GM23338 (cell line): ENCODE results near the gene FIP1L1. TPM values are rescaled to one million over a fixed set of nuclear protein-coding genes. Genes with fewer than 3 reads are reported as not detected.

Source experiments
- ATAC-seq: fragments of 200-7000 bp; cut with Tn5 transposase; 3 replicates; pipeline ENCODE4 v1.9.1; 2020
- DNase-seq: peaks from one replicate; pipeline ENCODE4 v3.0.0-alpha.2; 2015; ENCODE audit warnings: low spot score
- H2AFZ ChIP-seq: fragments of 200-600 bp; sonication (generic); 2 replicates; pipeline ENCODE4 v1.8.0; 2016; ENCODE audit warnings: antibody characterized with exemption, mild to moderate bottlenecking, moderate library complexity
- H3F3A ChIP-seq: fragments of 200-600 bp; sonication (generic); replicated peaks from 2 replicates; pipeline ENCODE4 v1.8.0; 2017; ENCODE audit warnings: antibody characterized with exemption, mixed run types, low read depth
- H3K27ac ChIP-seq: fragments of 200-600 bp; sonication (generic); 2 replicates; pipeline ENCODE4 v1.6.1; 2016; ENCODE audit warnings: low read depth
- H3K27me3 ChIP-seq: fragments of 200-600 bp; sonication (generic); 2 replicates; pipeline ENCODE4 v1.8.0; 2016; ENCODE audit warnings: mild to moderate bottlenecking, mixed run types, moderate library complexity; ENCODE audit not compliant: insufficient read depth
- H3K36me3 ChIP-seq: fragments of 200-600 bp; sonication (generic); 2 replicates; pipeline ENCODE4 v1.8.0; 2016; ENCODE audit warnings: mild to moderate bottlenecking; ENCODE audit not compliant: insufficient read depth
- H3K4me1 ChIP-seq: fragments of 200-600 bp; sonication (generic); 2 replicates; pipeline ENCODE4 v1.8.0; 2016; ENCODE audit warnings: mild to moderate bottlenecking, moderate library complexity; ENCODE audit not compliant: insufficient read depth
- H3K4me2 ChIP-seq: fragments of 200-600 bp; sonication (generic); 2 replicates; pipeline ENCODE4 v1.7.1; 2017; ENCODE audit warnings: mixed run types
- H3K4me3 ChIP-seq: fragments of 200-600 bp; sonication (generic); 2 replicates; pipeline ENCODE4 v1.6.1; 2016; ENCODE audit warnings: mixed run types
- H3K79me2 ChIP-seq: fragments of 200-600 bp; sonication (generic); replicated peaks from 2 replicates; pipeline ENCODE4 v1.8.0; 2017; ENCODE audit warnings: mild to moderate bottlenecking; ENCODE audit not compliant: insufficient read depth
- H3K9me2 ChIP-seq: fragments of 200-600 bp; sonication (generic); 2 replicates; pipeline ENCODE4 v1.8.0; 2017; ENCODE audit not compliant: insufficient read depth
- H4K20me1 ChIP-seq: fragments of 200-600 bp; sonication (generic); replicated peaks from 2 replicates; pipeline ENCODE4 v1.8.0; 2017; ENCODE audit warnings: mild to moderate bottlenecking; ENCODE audit not compliant: insufficient read depth
- H3K27ac Mint-ChIP-seq: 2 replicates; pipeline ENCODE4 v1.8.0; 2020; ENCODE audit warnings: inconsistent platforms, mild to moderate bottlenecking, moderate library complexity, mixed read lengths
- H3K27me3 Mint-ChIP-seq: 3 replicates; pipeline ENCODE4 v1.8.0; 2022; ENCODE audit warnings: low read depth, mild to moderate bottlenecking, moderate library complexity, mixed read lengths, inconsistent platforms; ENCODE audit not compliant: insufficient read depth, poor library complexity
- H3K36me3 Mint-ChIP-seq: 3 replicates; pipeline ENCODE4 v1.8.0; 2021; ENCODE audit warnings: low read depth, mild to moderate bottlenecking, inconsistent platforms, moderate library complexity, mixed read lengths
- H3K4me1 Mint-ChIP-seq: 3 replicates; pipeline ENCODE4 v1.8.0; 2020; ENCODE audit warnings: mild to moderate bottlenecking, inconsistent platforms, mixed read lengths
- H3K4me3 Mint-ChIP-seq: 3 replicates; pipeline ENCODE4 v1.8.0; 2021; ENCODE audit warnings: moderate library complexity, mild to moderate bottlenecking, inconsistent platforms, mixed read lengths
- H3K9me3 Mint-ChIP-seq: 3 replicates; pipeline ENCODE4 v1.8.0; 2020; ENCODE audit warnings: moderate library complexity, mild to moderate bottlenecking, inconsistent platforms, mixed read lengths
- CREB1 ChIP-seq: fragments of 250-450 bp; sonication (Bioruptor Pico); IDR thresholded peaks from 2 replicates; pipeline ENCODE4 v1.5.0; 2020; ENCODE audit warnings: low read depth, mild to moderate bottlenecking, moderate library complexity
- EZH2 ChIP-seq: fragments of 200-600 bp; sonication (generic); IDR thresholded peaks from one replicate; pipeline ENCODE4 v1.8.0; 2017; ENCODE audit warnings: antibody characterized with exemption, mild to moderate bottlenecking, low read depth; ENCODE audit not compliant: unreplicated experiment
- EZH2phosphoT487 ChIP-seq: fragments of 200-600 bp; sonication (generic); IDR thresholded peaks from one replicate; pipeline ENCODE4 v1.8.1; 2018; ENCODE audit warnings: antibody characterized with exemption; ENCODE audit not compliant: unreplicated experiment
- JUNB ChIP-seq: IDR thresholded peaks from one replicate; pipeline ENCODE4 v1.6.1; 2016; ENCODE audit warnings: antibody characterized with exemption; ENCODE audit not compliant: unreplicated experiment
- NANOG ChIP-seq: IDR thresholded peaks from 2 replicates; pipeline ENCODE4 v1.6.1; 2016; ENCODE audit warnings: antibody characterized with exemption, borderline replicate concordance
- POLR2AphosphoS5 ChIP-seq: IDR thresholded peaks from 2 replicates; pipeline ENCODE4 v1.6.1; 2016; ENCODE audit warnings: antibody characterized with exemption, low read depth
- STAT1 ChIP-seq: IDR thresholded peaks from one replicate; pipeline ENCODE4 v1.6.1; 2016; ENCODE audit warnings: antibody characterized with exemption; ENCODE audit not compliant: unreplicated experiment
- polyA plus RNA-seq: library from polyadenylated mRNA; unstranded; fragments of >200 nt; fragmentation: Nextera tagmentation; extraction: Ambion mirVana; gene quantifications from 2 replicates; pipeline ENCODE4 v1.2.1, GENCODE V29; 2016
- total RNA-seq: library from RNA; depleted of rRNA; stranded (reverse); fragments of >200 nt; shearing (Covaris generic); gene quantifications from 2 replicates; pipeline ENCODE4 v1.2.3, GENCODE V29; 2014
- TF ChIP-seq, protein P1 (sequence below): IDR thresholded peaks from 2 replicates; pipeline ENCODE4 v1.6.1; 2016; ENCODE audit warnings: antibody characterized with exemption
- TF ChIP-seq, protein P2 (sequence below), 2 experiments: fragments of 200-600 bp in 1 of 2; sonication (generic) in 1 of 2; conservative IDR thresholded peaks; 2 replicates each; pipeline versions ENCODE4 v1.5.1 to v1.6.1; 2016 to 2017; ENCODE audit warnings: antibody characterized with exemption in 2 of 2, low read depth in 2 of 2, mild to moderate bottlenecking in 2 of 2, moderate library complexity in 1 of 2
- TF ChIP-seq, protein P3 (sequence below): IDR thresholded peaks from one replicate; pipeline ENCODE4 v1.6.1; 2018; ENCODE audit warnings: antibody characterized with exemption; ENCODE audit not compliant: unreplicated experiment

FIP1L1 gene
- total and polyA plus RNA-seq, 2 experiments from 2014 or later: 43.3 to 54.0 TPM

DNA sequence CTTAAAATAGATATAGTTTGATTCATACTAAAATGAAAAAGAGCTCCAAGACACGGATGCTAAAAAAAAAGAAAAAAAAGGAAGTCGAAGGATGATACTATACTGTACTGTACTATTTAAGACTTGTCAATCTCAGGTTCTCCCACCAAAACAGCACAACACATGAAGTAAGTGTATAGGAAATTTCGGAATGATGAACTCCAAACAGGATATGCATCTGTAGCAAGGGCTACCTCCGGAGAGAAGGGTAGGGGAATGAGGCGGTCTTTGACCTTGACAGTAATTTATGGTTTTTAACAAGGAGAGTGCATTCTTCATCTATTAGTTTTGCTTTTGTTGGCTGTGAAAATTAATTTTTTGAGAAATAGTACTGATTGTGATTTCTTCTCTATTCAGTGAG lies 541 bp upstream of the FIP1L1 start (continued):
- TF ChIP-seq NANOG (no peak), CREB1 (CRISPR knock-in tag) (no peak), EZH2phosphoT487 (no peak), JUNB (no peak), STAT1 (no peak), POLR2AphosphoS5 (no peak), EZH2 (no peak)
- TF ChIP-seq, protein P1, sequence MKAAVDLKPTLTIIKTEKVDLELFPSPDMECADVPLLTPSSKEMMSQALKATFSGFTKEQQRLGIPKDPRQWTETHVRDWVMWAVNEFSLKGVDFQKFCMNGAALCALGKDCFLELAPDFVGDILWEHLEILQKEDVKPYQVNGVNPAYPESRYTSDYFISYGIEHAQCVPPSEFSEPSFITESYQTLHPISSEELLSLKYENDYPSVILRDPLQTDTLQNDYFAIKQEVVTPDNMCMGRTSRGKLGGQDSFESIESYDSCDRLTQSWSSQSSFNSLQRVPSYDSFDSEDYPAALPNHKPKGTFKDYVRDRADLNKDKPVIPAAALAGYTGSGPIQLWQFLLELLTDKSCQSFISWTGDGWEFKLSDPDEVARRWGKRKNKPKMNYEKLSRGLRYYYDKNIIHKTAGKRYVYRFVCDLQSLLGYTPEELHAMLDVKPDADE: no peak
- TF ChIP-seq, protein P2, sequence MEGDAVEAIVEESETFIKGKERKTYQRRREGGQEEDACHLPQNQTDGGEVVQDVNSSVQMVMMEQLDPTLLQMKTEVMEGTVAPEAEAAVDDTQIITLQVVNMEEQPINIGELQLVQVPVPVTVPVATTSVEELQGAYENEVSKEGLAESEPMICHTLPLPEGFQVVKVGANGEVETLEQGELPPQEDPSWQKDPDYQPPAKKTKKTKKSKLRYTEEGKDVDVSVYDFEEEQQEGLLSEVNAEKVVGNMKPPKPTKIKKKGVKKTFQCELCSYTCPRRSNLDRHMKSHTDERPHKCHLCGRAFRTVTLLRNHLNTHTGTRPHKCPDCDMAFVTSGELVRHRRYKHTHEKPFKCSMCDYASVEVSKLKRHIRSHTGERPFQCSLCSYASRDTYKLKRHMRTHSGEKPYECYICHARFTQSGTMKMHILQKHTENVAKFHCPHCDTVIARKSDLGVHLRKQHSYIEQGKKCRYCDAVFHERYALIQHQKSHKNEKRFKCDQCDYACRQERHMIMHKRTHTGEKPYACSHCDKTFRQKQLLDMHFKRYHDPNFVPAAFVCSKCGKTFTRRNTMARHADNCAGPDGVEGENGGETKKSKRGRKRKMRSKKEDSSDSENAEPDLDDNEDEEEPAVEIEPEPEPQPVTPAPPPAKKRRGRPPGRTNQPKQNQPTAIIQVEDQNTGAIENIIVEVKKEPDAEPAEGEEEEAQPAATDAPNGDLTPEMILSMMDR (conservative IDR thresholded peaks at IDR 0.05; ENCODE audit: low read depth in 2 of 2): no peak
- TF ChIP-seq, protein P3, sequence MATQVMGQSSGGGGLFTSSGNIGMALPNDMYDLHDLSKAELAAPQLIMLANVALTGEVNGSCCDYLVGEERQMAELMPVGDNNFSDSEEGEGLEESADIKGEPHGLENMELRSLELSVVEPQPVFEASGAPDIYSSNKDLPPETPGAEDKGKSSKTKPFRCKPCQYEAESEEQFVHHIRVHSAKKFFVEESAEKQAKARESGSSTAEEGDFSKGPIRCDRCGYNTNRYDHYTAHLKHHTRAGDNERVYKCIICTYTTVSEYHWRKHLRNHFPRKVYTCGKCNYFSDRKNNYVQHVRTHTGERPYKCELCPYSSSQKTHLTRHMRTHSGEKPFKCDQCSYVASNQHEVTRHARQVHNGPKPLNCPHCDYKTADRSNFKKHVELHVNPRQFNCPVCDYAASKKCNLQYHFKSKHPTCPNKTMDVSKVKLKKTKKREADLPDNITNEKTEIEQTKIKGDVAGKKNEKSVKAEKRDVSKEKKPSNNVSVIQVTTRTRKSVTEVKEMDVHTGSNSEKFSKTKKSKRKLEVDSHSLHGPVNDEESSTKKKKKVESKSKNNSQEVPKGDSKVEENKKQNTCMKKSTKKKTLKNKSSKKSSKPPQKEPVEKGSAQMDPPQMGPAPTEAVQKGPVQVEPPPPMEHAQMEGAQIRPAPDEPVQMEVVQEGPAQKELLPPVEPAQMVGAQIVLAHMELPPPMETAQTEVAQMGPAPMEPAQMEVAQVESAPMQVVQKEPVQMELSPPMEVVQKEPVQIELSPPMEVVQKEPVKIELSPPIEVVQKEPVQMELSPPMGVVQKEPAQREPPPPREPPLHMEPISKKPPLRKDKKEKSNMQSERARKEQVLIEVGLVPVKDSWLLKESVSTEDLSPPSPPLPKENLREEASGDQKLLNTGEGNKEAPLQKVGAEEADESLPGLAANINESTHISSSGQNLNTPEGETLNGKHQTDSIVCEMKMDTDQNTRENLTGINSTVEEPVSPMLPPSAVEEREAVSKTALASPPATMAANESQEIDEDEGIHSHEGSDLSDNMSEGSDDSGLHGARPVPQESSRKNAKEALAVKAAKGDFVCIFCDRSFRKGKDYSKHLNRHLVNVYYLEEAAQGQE: no peak

DNA sequence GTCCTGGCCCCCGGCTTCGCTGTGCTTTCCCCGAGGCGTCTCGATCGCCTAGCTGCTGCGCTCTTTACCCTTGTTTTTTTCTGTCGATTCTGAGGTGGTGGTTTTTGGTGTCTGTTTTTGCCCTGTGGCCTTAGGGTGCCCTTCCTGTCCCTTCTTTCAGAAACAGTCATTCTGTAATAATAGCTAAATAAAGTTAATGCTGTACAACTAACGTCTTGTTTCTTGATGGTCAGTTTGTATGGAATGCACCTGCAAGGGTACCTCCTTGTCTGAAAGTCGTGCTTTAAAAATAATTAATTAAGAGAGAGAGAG lies 686 bp downstream of the FIP1L1 start:
- TF ChIP-seq JUNB: no peak
- TF ChIP-seq, protein P3: no peak
- TF ChIP-seq EZH2phosphoT487: no peak
- TF ChIP-seq EZH2: no peak
- no peak for TF ChIP-seq CREB1 (CRISPR knock-in tag)
- Histone ChIP-seq H3K27ac (peak overlapping the region; percentile 87; the same call in 1 of the 2 replicates), H3K36me3 (peaks cover 4% of the 10 kb centered on the region; the same call in 1 of the 2 replicates), H3K4me2 (peak overlapping the region; percentile 97), H3K4me1 (peaks cover 4% of the 10 kb centered on the region; the same call in 1 of the 2 replicates), H4K20me1 (peaks cover 14% of the 10 kb centered on the region; the same call in 1 of the 2 replicates), H3F3A (no peaks in the 10 kb centered on the region), H3K27me3 (no peaks in the 10 kb centered on the region), H3K79me2 (peaks cover 55% of the 10 kb centered on the region), H3K9me2 (no peaks in the 10 kb centered on the region), H3K4me3 (peak overlapping the region; percentile 94), H2AFZ (peak overlapping the region; percentile 92)
- Mint-ChIP-seq H3K9me3 (no peaks in the 10 kb centered on the region), H3K4me1 (peaks cover 12% of the 10 kb centered on the region), H3K36me3 (peaks cover 12% of the 10 kb centered on the region), H3K27ac (peak overlapping the region; percentile 91), H3K4me3 (peak overlapping the region; percentile 94), H3K27me3 (peaks cover 11% of the 10 kb centered on the region)
- DNase-seq (no peak), ATAC-seq (no peak)
